Bone marrow (tissue), 2 donors: ENCODE results near the gene AP1M1.
A peak's percentile ranks its signal among the peaks of the same experiment; 100 is the strongest.
"Not testable (repeated sequence)": the region's sequence is repeated elsewhere in the genome, so short reads cannot be mapped to it uniquely, and the experiment has no call there.

Experiments
- DNase-seq, 2 donors: peaks; one replicate each; lab custom pipeline; 2025; lab: John Stamatoyannopoulos, UW

Gene AP1M1

GRCh38 chr19:16261584-16262368 is 64.1 kb downstream of the AP1M1 start:
- no peak for DNase-seq

GRCh38 chr19:16262618-16263017 is 64.9 kb downstream of the AP1M1 start:
- DNase-seq = no peak

- DNase-seq = no peak
Measured at GRCh38 chr19:16263141-16263761, 65.5 kb downstream of the AP1M1 start.

GRCh38 chr19:16265205-16265604 is 67.5 kb downstream of the AP1M1 start:
- no peak for DNase-seq

GRCh38 chr19:16265890-16266585 is 68.3 kb downstream of the AP1M1 start:
- DNase-seq = no peak

- no peak for DNase-seq
Measured at GRCh38 chr19:16266586-16266942, 68.9 kb downstream of the AP1M1 start.

GRCh38 chr19:16268676-16269319 is 71.1 kb downstream of the AP1M1 start:
- no peak for DNase-seq

GRCh38 chr19:16272945-16273344 is 75.2 kb downstream of the AP1M1 start:
- DNase-seq = no peak

- peak in 1 of 2 donors; percentile 53 for DNase-seq
Measured at GRCh38 chr19:16274447-16274846, 76.7 kb downstream of the AP1M1 start.

GRCh38 chr19:16280306-16280705 is 82.6 kb downstream of the AP1M1 start:
- no peak for DNase-seq

- no peak for DNase-seq
Measured at GRCh38 chr19:16281743-16282142, 84.0 kb downstream of the AP1M1 start.

GRCh38 chr19:16283210-16284061 is 85.7 kb downstream of the AP1M1 start:
- peak; percentile 28 to 78 for DNase-seq

GRCh38 chr19:16284505-16284904 is 86.8 kb downstream of the AP1M1 start:
- no peak for DNase-seq

GRCh38 chr19:16285079-16285478 is 87.4 kb downstream of the AP1M1 start:
- DNase-seq = not testable (repeated sequence)

- peak in 1 of 2 donors; percentile 7 for DNase-seq
Measured at GRCh38 chr19:16285769-16286498, 88.2 kb downstream of the AP1M1 start.

- DNase-seq = no peak
Measured at GRCh38 chr19:16288544-16288943, 90.8 kb downstream of the AP1M1 start.

- DNase-seq = no peak
Measured at GRCh38 chr19:16289594-16289993, 91.9 kb downstream of the AP1M1 start.

GRCh38 chr19:16290692-16291091 is 93.0 kb downstream of the AP1M1 start:
- no peak for DNase-seq

GRCh38 chr19:16293118-16294091 is 95.7 kb downstream of the AP1M1 start:
- peak in 1 of 2 donors; percentile 38 for DNase-seq

GRCh38 chr19:16295057-16295456 is 97.3 kb downstream of the AP1M1 start:
- no peak for DNase-seq
